ENCODE measurements around the gene ENDOD1. TPM values are rescaled to one million over a fixed set of nuclear protein-coding genes. Genes with fewer than 3 reads are reported as not detected.

ENDOD1 gene
- total RNA-seq, 1 experiment from 2014 or later, result 37.0 TPM

GRCh38 chr11:95166781-95167180, 77.1 kb downstream of the ENDOD1 start:
- no peak for DNase-seq (ENCODE audit: low spot score)

GRCh38 chr11:95170294-95170693, 80.6 kb downstream of the ENDOD1 start:
- no peak for DNase-seq (ENCODE audit: low spot score)

GRCh38 chr11:95175818-95176380, 86.3 kb downstream of the ENDOD1 start:
- DNase-seq (ENCODE audit: low spot score), result no peak

Other genes starting within 250 kb of the ENDOD1 start
- 19.3 and 21.8 TPM in 2 replicates for gene CWC15, start 116.3 kb upstream of the ENDOD1 start, total RNA-seq (2014; rRNA removed; shearing (Covaris generic))
- 0.18 and 0.31 TPM in 2 replicates for gene KDM4D, start 116.1 kb upstream of the ENDOD1 start, total RNA-seq (2014; rRNA removed; shearing (Covaris generic))
- gene KDM4E, start 64.6 kb upstream of the ENDOD1 start, total RNA-seq (2014; rRNA removed; shearing (Covaris generic)), result not detected in 2 replicates
- not detected in 2 replicates for gene KDM4F, start 40.4 kb upstream of the ENDOD1 start, total RNA-seq (2014; rRNA removed; shearing (Covaris generic))
- 20.2 and 22.4 TPM in 2 replicates for gene SRSF8, start 22.9 kb upstream of the ENDOD1 start, total RNA-seq (2014; rRNA removed; shearing (Covaris generic))
- gene SESN3, start 141.4 kb downstream of the ENDOD1 start, total RNA-seq (2014; rRNA removed; shearing (Covaris generic)), result 0.31 and 0.81 TPM in 2 replicates

Measured in HT-29 (cell line).